DOHH2 (cell line): ENCODE data around the gene MYO18A.
A peak's percentile ranks its signal among the peaks of the same experiment; 100 is the strongest.

Experiments
- H3F3A ChIP-seq: fragments of 200-600 bp; sonication (generic), shearing (Covaris generic); 2 replicates; pipeline ENCODE4 v1.6.0; 2016; ENCODE audit warnings: antibody characterized with exemption, mild to moderate bottlenecking; ENCODE audit not compliant: control insufficient read depth, insufficient read depth
- H3K27ac ChIP-seq: fragments of 200-600 bp; sonication (generic); 2 replicates; pipeline ENCODE4 v1.5.1; 2014; ENCODE audit warnings: low read depth, mild to moderate bottlenecking, low read length, moderate library complexity
- H3K27me3 ChIP-seq: fragments of 200-600 bp; sonication (generic); 2 replicates; pipeline ENCODE4 v1.6.1; 2014; ENCODE audit warnings: mild to moderate bottlenecking, low read length, mixed read lengths; ENCODE audit not compliant: control insufficient read depth
- H3K36me3 ChIP-seq: fragments of 200-600 bp; sonication (generic); 2 replicates; pipeline ENCODE4 v1.6.1; 2014; ENCODE audit warnings: mild to moderate bottlenecking, low read length, moderate library complexity, mixed read lengths; ENCODE audit not compliant: control insufficient read depth
- H3K4me1 ChIP-seq: fragments of 200-600 bp; sonication (generic); 2 replicates; pipeline ENCODE4 v1.6.1; 2014; ENCODE audit warnings: mild to moderate bottlenecking, low read length, mixed read lengths; ENCODE audit not compliant: control insufficient read depth
- H3K4me2 ChIP-seq: fragments of 200-600 bp; sonication (generic); 2 replicates; pipeline ENCODE4 v1.6.0; 2014; ENCODE audit warnings: mild to moderate bottlenecking, low read length, moderate library complexity
- H3K4me3 ChIP-seq: fragments of 200-600 bp; sonication (generic); 2 replicates; pipeline ENCODE4 v1.5.1; 2014; ENCODE audit warnings: mild to moderate bottlenecking, low read length, mixed read lengths
- H3K79me2 ChIP-seq: fragments of 200-600 bp; sonication (generic); 2 replicates; pipeline ENCODE4 v1.6.1; 2014; ENCODE audit warnings: mild to moderate bottlenecking, low read length, mixed read lengths; ENCODE audit not compliant: control insufficient read depth
- H3K9me2 ChIP-seq: fragments of 200-600 bp; sonication (generic); replicated peaks from 2 replicates; pipeline ENCODE4 v1.6.1; 2014; ENCODE audit warnings: mild to moderate bottlenecking, low read length, mixed read lengths; ENCODE audit not compliant: control insufficient read depth
- H3K9me3 ChIP-seq: fragments of 200-600 bp; sonication (generic); 2 replicates; pipeline ENCODE4 v1.6.1; 2014; ENCODE audit warnings: antibody characterized with exemption, low read length, mixed read lengths; ENCODE audit not compliant: control insufficient read depth, insufficient read depth
- H4K20me1 ChIP-seq: fragments of 200-600 bp; sonication (generic); 2 replicates; pipeline ENCODE4 v1.6.0; 2014; ENCODE audit warnings: low read depth, mild to moderate bottlenecking, antibody characterized with exemption, low read length, moderate library complexity; ENCODE audit not compliant: control insufficient read depth, insufficient read depth
- EZH2phosphoT487 ChIP-seq: fragments of 200-600 bp; sonication (generic); IDR thresholded peaks from 2 replicates; pipeline ENCODE4 v1.6.1; 2017; ENCODE audit warnings: borderline replicate concordance, mild to moderate bottlenecking, antibody characterized with exemption, low read length, moderate library complexity, mixed read lengths
- TF ChIP-seq, protein P1 (sequence below): fragments of 200-600 bp; sonication (generic); IDR thresholded peaks from one replicate; pipeline ENCODE4 v1.5.1; 2014; ENCODE audit warnings: antibody characterized with exemption, mild to moderate bottlenecking, low read depth, low read length; ENCODE audit not compliant: poor library complexity, severe bottlenecking

MYO18A gene

DNA sequence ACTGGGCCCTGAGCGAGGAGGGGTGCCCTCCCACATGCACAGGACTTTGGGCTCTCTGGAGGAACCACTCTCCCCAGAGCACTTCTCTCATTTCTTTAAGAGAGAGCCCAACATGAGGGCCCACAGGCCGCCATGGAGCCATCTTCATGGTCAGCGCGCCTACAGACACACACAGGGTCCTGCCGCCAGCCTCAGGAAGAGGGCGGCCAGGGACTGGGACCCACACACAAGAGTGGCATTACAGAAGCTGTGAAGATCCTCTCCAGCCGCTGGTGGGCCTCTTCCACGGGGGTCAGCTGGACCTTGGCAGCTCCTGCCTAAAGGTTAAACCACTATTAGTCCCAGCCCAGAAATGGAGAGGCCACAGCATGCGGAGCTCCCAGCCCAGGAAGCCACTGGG lies 54.5 kb downstream of the MYO18A start:
- H3K27me3 ChIP-seq, result no peaks in the 10 kb centered on the region
- no peaks in the 10 kb centered on the region; the same call in 1 of the 2 replicates for H3K4me1 ChIP-seq
- no peak overlapping the region for H3K27ac ChIP-seq
- H3K9me2 ChIP-seq, result no peaks in the 10 kb centered on the region
- peaks cover 7% of the 10 kb centered on the region for H3K36me3 ChIP-seq
- H3K79me2 ChIP-seq, result no peaks in the 10 kb centered on the region; the same call in 1 of the 2 replicates
- TF ChIP-seq EZH2phosphoT487, result no peak
- TF ChIP-seq, protein P1, sequence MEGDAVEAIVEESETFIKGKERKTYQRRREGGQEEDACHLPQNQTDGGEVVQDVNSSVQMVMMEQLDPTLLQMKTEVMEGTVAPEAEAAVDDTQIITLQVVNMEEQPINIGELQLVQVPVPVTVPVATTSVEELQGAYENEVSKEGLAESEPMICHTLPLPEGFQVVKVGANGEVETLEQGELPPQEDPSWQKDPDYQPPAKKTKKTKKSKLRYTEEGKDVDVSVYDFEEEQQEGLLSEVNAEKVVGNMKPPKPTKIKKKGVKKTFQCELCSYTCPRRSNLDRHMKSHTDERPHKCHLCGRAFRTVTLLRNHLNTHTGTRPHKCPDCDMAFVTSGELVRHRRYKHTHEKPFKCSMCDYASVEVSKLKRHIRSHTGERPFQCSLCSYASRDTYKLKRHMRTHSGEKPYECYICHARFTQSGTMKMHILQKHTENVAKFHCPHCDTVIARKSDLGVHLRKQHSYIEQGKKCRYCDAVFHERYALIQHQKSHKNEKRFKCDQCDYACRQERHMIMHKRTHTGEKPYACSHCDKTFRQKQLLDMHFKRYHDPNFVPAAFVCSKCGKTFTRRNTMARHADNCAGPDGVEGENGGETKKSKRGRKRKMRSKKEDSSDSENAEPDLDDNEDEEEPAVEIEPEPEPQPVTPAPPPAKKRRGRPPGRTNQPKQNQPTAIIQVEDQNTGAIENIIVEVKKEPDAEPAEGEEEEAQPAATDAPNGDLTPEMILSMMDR, result no peak
- H4K20me1 ChIP-seq, result no peaks in the 10 kb centered on the region; the same call in 1 of the 2 replicates
- H3K9me3 ChIP-seq, result no peaks in the 10 kb centered on the region
- H3K4me3 ChIP-seq, result no peak overlapping the region
- no peak overlapping the region for H3K4me2 ChIP-seq
- no peaks in the 10 kb centered on the region for H3F3A ChIP-seq

DNA sequence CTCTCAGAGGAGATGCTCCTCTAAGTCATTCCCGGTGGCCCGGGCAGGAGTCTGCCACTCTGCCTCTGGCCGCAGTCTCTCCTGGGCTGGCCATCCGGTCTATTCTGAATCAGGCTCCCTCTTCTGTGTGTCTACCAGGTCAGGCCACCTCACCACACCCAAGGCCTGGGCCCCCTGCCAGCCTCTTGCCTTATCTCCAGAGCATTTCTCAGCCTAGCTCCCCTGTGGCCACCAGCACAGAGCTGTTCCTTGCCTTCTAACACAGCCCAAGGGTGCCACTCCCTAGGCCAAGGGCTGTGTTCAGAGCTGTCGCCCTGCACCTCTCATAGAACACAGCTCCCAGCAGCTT lies 55.3 kb downstream of the MYO18A start:
- Histone ChIP-seq H3K27ac (no peak overlapping the region), H3K4me2 (no peak overlapping the region)
- TF ChIP-seq, protein P1, result no peak
- TF ChIP-seq EZH2phosphoT487, result no peak

DNA sequence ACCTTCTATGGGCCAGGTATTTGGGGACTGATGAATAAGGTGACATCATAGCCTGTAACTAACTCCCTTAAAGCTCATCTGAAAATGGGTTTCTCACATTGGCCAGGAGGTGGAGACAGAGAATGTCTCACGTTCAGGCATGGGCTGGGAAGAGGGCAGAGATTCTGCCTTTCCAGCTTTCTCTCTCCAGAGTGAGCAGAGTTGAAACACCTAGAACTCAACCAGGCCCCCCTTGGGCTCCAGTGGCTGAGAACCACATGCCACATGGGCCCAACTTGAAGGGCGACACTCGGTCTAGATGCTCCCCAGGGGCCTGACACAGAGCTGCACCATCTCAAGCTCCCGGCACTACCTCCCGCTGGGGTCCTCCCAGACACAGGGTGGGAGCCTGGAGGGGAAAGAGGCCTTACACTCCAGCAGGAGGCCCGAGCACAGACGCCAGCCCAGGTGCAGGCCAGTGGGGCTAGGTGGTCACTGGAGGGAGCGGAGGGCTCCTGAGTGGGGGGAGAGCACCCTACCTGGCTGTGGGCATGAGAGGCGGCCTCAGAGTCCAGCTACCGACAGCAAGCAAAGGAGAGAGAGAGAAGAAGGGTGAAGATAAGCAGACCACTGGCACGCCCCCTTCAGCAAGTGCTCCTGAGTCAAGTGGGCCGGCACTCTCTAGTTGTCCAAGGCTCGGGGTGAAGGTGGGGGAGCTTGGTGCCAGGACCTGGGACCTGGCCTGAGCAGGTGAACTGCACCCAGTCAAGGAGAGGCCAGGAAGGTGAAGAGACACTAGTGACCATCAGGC lies 55.9 kb downstream of the MYO18A start:
- H3K79me2 ChIP-seq, result no peaks in the 10 kb centered on the region; the same call in 1 of the 2 replicates
- H3K27ac ChIP-seq, result no peak overlapping the region
- no peak overlapping the region for H3K4me2 ChIP-seq
- H4K20me1 ChIP-seq, result no peaks in the 10 kb centered on the region; the same call in 1 of the 2 replicates
- H3K27me3 ChIP-seq, result no peaks in the 10 kb centered on the region
- H3K4me1 ChIP-seq, result no peaks in the 10 kb centered on the region; the same call in 1 of the 2 replicates
- no peak overlapping the region for H3K4me3 ChIP-seq
- peaks cover 12% of the 10 kb centered on the region for H3K36me3 ChIP-seq
- no peak for TF ChIP-seq EZH2phosphoT487
- TF ChIP-seq, protein P1, result peak; percentile 65
- H3K9me2 ChIP-seq, result no peaks in the 10 kb centered on the region
- no peaks in the 10 kb centered on the region for H3F3A ChIP-seq
- no peaks in the 10 kb centered on the region for H3K9me3 ChIP-seq

More for the DNA sequence above, 55.3 kb downstream of the MYO18A start:
- Histone ChIP-seq H4K20me1 (no peaks in the 10 kb centered on the region; the same call in 1 of the 2 replicates), H3K4me3 (no peak overlapping the region), H3K4me1 (no peaks in the 10 kb centered on the region; the same call in 1 of the 2 replicates), H3F3A (no peaks in the 10 kb centered on the region), H3K9me3 (no peaks in the 10 kb centered on the region), H3K36me3 (peaks cover 12% of the 10 kb centered on the region), H3K79me2 (no peaks in the 10 kb centered on the region; the same call in 1 of the 2 replicates), H3K27me3 (no peaks in the 10 kb centered on the region), H3K9me2 (no peaks in the 10 kb centered on the region)
